Thymus (tissue), 11 donors: ENCODE data around the gene MGAT4D. TPM values are rescaled to one million over a fixed set of nuclear protein-coding genes. Genes with fewer than 3 reads are reported as not detected.
A peak's percentile ranks its signal among the peaks of the same experiment; 100 is the strongest.
"Not testable (repeated sequence)": the region's sequence is repeated elsewhere in the genome, so short reads cannot be mapped to it uniquely, and the experiment has no call there.

Experiments
- DNase-seq, 9 donors: peaks; one replicate each; pipeline ENCODE4 v3.0.0-alpha.2; 2013; ENCODE audit warnings: low spot score in 9 of 9, low read depth in 6 of 9, missing footprints in 1 of 9
- H3K27ac ChIP-seq, 2 donors: one replicate each; pipeline ENCODE4 v1.5.1; 2013; ENCODE audit warnings: control low read depth in 1 of 2, low read depth in 1 of 2, low read length in 1 of 2, mild to moderate bottlenecking in 1 of 2, moderate library complexity in 1 of 2
- H3K27me3 ChIP-seq, 2 donors: one replicate each; pipeline ENCODE4 v1.5.1; 2013; ENCODE audit warnings: low read length in 1 of 2; ENCODE audit not compliant: control insufficient read depth in 2 of 2, insufficient read depth in 1 of 2
- H3K36me3 ChIP-seq, 2 donors: one replicate each; pipeline ENCODE4 v1.5.1; 2013; ENCODE audit warnings: low read length in 1 of 2, mild to moderate bottlenecking in 1 of 2, moderate library complexity in 1 of 2; ENCODE audit not compliant: control insufficient read depth in 2 of 2, insufficient read depth in 2 of 2
- H3K4me1 ChIP-seq, 2 donors: one replicate each; pipeline ENCODE4 v1.5.1; 2013; ENCODE audit warnings: low read length in 2 of 2; ENCODE audit not compliant: control insufficient read depth in 2 of 2, insufficient read depth in 2 of 2
- H3K4me3 ChIP-seq, 2 donors: one replicate each; pipeline ENCODE4 v1.5.1; 2013; ENCODE audit warnings: low read length in 2 of 2, control low read depth in 1 of 2, mild to moderate bottlenecking in 1 of 2
- H3K9me3 ChIP-seq, 2 donors: one replicate each; pipeline ENCODE4 v1.5.1; 2013; ENCODE audit warnings: low read length in 1 of 2, mild to moderate bottlenecking in 1 of 2; ENCODE audit not compliant: control insufficient read depth in 2 of 2, insufficient read depth in 1 of 2
- whole genome bisulfite sequencing: extraction: QIAGEN DNeasy Blood & Tissue Kit; methylation state at CpG from one replicate; pipeline ENCODE4 v1.1.7; 2013; 5-methylcytosine and 5-hydroxymethylcytosine counted together
- polyA plus RNA-seq: library from polyadenylated mRNA; stranded (reverse); fragments of 200-250 nt; gene quantifications from one replicate; pipeline ENCODE4 v1.2.3, GENCODE V29; 2013
- total RNA-seq: library from RNA; stranded (reverse); fragments of 120-200 nt; gene quantifications from one replicate; pipeline ENCODE4 v1.2.4, GENCODE V29; 2013
- donor health status: healthy.

Gene MGAT4D
- total and polyA plus RNA-seq, 2 donors = not detected

GRCh38 chr4:140450352-140450751, 47.7 kb downstream of the MGAT4D start:
- Histone ChIP-seq H3K4me3 (no peak overlapping the region), H3K27ac (no peak overlapping the region), H3K27me3 (no peaks in the 10 kb centered on the region), H3K36me3 (no peaks in the 10 kb centered on the region), H3K4me1 (no peaks in the 10 kb centered on the region), H3K9me3 (no peaks in the 10 kb centered on the region)
- no peak for DNase-seq
- WGBS = 94% methylated on average over 3 of the region's 3 CpGs

- Histone ChIP-seq H3K27ac (no peak overlapping the region), H3K9me3 (no peaks in the 10 kb centered on the region), H3K36me3 (no peaks in the 10 kb centered on the region), H3K4me3 (no peak overlapping the region), H3K4me1 (no peaks in the 10 kb centered on the region), H3K27me3 (no peaks in the 10 kb centered on the region)
- DNase-seq = no peak
- 93% methylated on average over 2 of the region's 2 CpGs for WGBS
These were observed 49.3 kb downstream of the MGAT4D start for GRCh38 chr4:140448830-140449229.

- Histone ChIP-seq H3K4me1 (no peaks in the 10 kb centered on the region), H3K4me3 (no peak overlapping the region), H3K36me3 (no peaks in the 10 kb centered on the region), H3K9me3 (no peaks in the 10 kb centered on the region), H3K27ac (no peak overlapping the region), H3K27me3 (no peaks in the 10 kb centered on the region)
- 78% methylated on average over 3 of the region's 3 CpGs for WGBS
- DNase-seq = no peak
These were observed 49.9 kb downstream of the MGAT4D start for GRCh38 chr4:140448162-140448561.

- H3K36me3 ChIP-seq, H3K4me1 ChIP-seq, H3K27ac ChIP-seq, H3K27me3 ChIP-seq, DNase-seq, H3K9me3 ChIP-seq, H3K4me3 ChIP-seq: not testable (repeated sequence)
- WGBS = 82% methylated on average over 4 of the region's 4 CpGs
These were observed 53.7 kb downstream of the MGAT4D start for GRCh38 chr4:140444347-140444746.

GRCh38 chr4:140439644-140440142, 58.4 kb downstream of the MGAT4D start:
- DNase-seq = no peak
- Histone ChIP-seq H3K27me3 (no peaks in the 10 kb centered on the region), H3K4me1 (no peaks in the 10 kb centered on the region), H3K27ac (no peak overlapping the region), H3K36me3 (no peaks in the 10 kb centered on the region), H3K4me3 (no peak overlapping the region), H3K9me3 (no peaks in the 10 kb centered on the region)

- Histone ChIP-seq H3K4me3 (peak overlapping the region in 1 of 2 donors; percentile 61), H3K4me1 (peaks cover 4 to 10% of the 10 kb centered on the region in 2 donors), H3K27me3 (peaks cover 0 to 8% of the 10 kb centered on the region in 2 donors), H3K36me3 (no peaks in the 10 kb centered on the region), H3K9me3 (peaks cover 0 to 4% of the 10 kb centered on the region in 2 donors), H3K27ac (no peak overlapping the region)
- DNase-seq = peak in 1 of 9 donors; percentile 14
- 69% methylated on average over 7 of the region's 7 CpGs for WGBS
These were observed 70.1 kb downstream of the MGAT4D start for GRCh38 chr4:140427919-140428471.

- WGBS = under 1% methylated on average over 73 of the region's 73 CpGs
- peaks cover 4 to 10% of the 10 kb centered on the region in 2 donors for H3K4me1 ChIP-seq
These were observed 70.8 kb downstream of the MGAT4D start, which contains the start of gene CLGN for GRCh38 chr4:140427106-140427918. Gene CLGN (minus strand): TSS chr4:140427648. CDS start chr4:140413078, 14,570 bp downstream.

GRCh38 chr4:140426610-140427105, 71.4 kb downstream of the MGAT4D start:
- H3K36me3 ChIP-seq = no peaks in the 10 kb centered on the region
- DNase-seq = peak in 3 of 9 donors; percentile 8 to 58 (median 19)
- peak overlapping the region; percentile 61 to 67 for H3K4me3 ChIP-seq
- H3K9me3 ChIP-seq = peaks cover 0 to 4% of the 10 kb centered on the region in 2 donors
- peaks cover 0 to 8% of the 10 kb centered on the region in 2 donors for H3K27me3 ChIP-seq
- WGBS = 6% methylated on average over 23 of the region's 23 CpGs
- peaks cover 4 to 10% of the 10 kb centered on the region in 2 donors for H3K4me1 ChIP-seq
- no peak overlapping the region for H3K27ac ChIP-seq

More at GRCh38 chr4:140427106-140427918, 70.8 kb downstream of the MGAT4D start, which contains the start of gene CLGN:
- H3K9me3 ChIP-seq = peaks cover 0 to 4% of the 10 kb centered on the region in 2 donors
- DNase-seq = peak; percentile 20 to 83 (median 62)
- peaks cover 0 to 8% of the 10 kb centered on the region in 2 donors for H3K27me3 ChIP-seq
- no peak within 1 kb of the TSS for H3K27ac ChIP-seq
- H3K36me3 ChIP-seq = no peaks in the 10 kb centered on the region
- H3K4me3 ChIP-seq = peak within 1 kb of the TSS; percentile 61 to 67

GRCh38 chr4:140423106-140423505, 75.0 kb downstream of the MGAT4D start:
- Histone ChIP-seq H3K4me3 (no peak overlapping the region), H3K36me3 (no peaks in the 10 kb centered on the region), H3K9me3 (peaks cover 0 to 4% of the 10 kb centered on the region in 2 donors), H3K27ac (no peak overlapping the region), H3K27me3 (peaks cover 0 to 8% of the 10 kb centered on the region in 2 donors), H3K4me1 (peaks cover 4 to 10% of the 10 kb centered on the region in 2 donors)
- DNase-seq = no peak
